HG03139 (cell line): ENCODE measurements around the gene ZFP82.

Experiments
- ATAC-seq: cut with Tn5 transposase; IDR thresholded peaks from one replicate; pipeline ENCODE4 v1.9.1; 2021; ENCODE audit not compliant: unreplicated experiment

The ZFP82 gene

DNA sequence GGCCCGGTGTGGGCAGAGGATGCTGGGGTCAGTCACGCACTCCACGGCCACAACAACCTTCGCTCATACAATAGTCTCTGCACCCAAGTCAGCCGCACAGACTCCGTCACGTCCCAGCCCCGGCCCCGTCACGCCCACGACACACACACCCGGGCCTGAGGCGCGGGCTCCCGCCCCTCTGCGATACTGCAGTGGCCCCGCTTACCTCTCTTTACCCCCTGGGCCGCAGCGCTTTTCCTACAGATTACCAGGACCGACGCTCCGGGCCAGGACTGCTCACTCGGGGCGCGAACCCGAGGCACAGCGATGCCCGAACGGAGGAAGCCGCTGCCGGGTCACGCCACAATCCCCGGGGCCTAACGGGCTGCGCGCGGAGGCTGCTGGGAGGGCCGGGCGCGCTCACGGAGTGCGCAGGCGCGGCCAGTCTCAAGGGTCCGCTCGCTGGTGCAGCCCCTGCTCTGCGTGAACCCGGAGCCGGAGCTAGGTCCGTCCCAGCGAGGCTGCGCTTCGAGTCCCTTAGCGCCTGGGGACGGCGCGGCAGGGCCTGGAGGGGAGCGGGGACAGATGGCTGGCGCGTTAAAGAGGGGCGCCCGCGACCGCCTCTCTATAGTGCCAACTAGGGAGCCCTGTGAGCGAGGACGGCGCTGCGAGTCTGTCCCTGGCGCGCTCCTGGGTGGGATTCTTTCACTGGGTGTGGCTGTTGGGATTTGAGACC is at the start of gene ZFP82:
Gene ZFP82 (minus strand): TSS at position 358 of the 715 bp plus-strand sequence. CDS start 8,855 bp downstream, outside the sequence.
- peak; percentile 74 for ATAC-seq

DNA sequence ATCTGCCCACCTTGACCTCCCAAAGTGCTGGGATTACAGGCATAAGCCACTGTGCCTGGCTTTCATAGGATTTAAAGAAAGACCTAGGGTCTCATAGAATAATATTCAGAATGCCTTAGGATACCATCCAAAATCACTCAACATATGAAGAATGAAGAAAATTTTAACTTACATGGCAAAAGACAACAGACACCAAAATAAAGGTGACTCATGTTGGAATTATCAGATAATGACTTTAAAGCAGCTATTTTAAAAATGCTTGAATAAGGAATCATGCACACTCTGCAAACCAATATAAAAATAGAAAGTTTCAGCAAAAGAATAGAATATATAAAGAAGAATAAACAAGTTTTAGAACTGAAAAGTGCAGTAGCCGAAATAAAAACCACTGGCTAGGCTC is 41.6 kb upstream of the ZFP82 start:
- no peak for ATAC-seq

DNA sequence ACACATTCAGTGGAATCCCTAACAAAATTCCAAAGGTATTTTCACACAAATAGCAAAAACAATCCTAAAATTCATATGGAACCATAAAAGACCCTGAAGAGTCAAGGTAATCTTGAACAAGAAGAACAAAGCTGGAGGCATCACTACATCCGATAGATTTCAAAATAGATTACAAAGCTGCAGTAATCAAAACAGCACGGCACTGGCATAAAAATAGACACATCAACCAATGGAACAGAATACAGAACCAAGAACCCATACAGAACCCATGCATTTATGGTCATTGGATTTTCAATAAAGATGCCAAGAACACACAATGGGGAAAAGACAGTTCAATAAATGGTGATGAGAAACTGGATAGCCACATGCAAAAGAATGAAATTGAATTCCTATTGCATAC is 38.4 kb upstream of the ZFP82 start:
- ATAC-seq = no peak

DNA sequence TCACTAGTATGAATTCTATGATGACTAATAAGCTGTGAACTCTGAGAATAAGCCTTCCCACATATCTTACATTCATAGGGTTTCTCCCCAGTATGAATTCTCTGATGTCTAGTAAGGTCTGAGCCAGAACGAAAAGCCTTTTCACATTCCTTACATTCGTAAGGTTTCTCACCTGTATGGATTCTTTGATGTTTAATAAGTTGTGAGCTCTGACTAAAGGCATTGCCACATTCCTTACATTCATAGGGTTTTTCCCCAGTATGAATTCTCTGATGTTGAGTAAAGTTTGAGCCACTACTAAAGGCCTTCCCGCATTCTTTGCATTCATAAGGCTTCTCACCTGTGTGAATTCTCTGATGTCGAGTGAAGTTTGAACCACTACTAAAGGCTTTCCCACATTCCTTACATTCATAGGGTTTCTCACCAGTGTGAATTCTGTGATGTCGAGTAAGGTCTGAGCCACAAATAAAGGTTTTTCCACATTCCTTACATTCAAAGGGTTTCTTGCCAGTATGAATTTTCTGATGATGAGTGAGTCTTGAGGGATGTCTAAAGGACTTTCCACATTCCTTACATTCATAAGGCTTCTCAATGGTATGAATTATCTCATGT is 30.7 kb upstream of the ZFP82 start:
- no peak for ATAC-seq

DNA sequence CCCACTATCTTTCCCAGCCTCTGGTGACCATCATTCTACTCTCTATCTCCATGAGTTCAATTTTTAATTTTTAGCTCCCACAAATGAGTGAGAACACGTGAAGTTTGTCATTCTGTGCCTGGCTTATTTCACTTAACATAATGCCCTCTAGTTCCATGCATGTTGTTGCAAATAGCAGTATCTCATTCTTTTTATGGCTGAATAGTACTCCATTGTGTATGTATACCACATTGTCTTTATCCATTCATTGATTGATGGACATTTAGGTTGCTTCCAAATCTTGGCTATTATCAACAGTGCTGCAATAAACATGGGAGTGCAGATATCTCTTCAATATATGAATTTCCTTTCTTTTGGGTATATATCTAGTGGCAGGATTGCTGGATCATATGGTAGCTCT is 22.9 kb upstream of the ZFP82 start:
- ATAC-seq = no peak

DNA sequence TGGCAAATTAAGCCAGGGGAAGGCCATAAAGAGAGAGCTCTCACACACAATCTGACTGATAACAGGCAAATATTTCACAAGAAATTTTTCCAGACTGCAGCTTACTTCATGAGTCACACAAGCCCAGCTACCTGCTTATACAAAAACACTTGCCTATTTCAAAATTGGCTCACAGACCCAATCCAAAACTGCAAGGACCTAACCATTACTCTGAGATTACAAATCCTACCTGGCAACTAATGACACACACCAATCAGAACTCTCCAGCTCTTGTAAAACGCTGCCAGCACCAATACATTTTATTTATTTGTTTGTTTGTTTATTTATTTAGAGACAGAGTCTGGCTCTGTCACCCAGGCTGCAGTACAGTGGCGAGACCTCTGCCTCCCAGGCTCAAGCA is 18.1 kb upstream of the ZFP82 start:
- ATAC-seq = no peak

DNA sequence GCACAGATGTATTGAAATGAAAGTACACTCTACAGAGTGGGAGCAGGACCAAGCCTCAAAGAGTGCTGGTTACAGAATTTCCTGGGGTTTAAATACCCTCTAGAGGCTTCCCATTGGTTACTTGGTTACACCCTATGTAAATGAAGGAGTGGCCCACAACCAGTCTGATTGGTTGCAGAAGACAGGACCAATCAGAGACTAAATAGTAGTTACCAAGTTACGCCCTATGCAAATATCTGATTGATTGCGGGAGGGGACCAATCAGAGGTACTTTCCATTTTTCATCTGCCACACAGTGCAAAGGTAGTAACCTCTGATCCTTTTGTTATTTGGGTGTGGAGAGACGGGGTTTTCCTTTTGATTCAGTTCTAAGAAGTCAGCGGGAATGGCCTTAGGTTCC is 5.5 kb upstream of the ZFP82 start:
- no peak for ATAC-seq

DNA sequence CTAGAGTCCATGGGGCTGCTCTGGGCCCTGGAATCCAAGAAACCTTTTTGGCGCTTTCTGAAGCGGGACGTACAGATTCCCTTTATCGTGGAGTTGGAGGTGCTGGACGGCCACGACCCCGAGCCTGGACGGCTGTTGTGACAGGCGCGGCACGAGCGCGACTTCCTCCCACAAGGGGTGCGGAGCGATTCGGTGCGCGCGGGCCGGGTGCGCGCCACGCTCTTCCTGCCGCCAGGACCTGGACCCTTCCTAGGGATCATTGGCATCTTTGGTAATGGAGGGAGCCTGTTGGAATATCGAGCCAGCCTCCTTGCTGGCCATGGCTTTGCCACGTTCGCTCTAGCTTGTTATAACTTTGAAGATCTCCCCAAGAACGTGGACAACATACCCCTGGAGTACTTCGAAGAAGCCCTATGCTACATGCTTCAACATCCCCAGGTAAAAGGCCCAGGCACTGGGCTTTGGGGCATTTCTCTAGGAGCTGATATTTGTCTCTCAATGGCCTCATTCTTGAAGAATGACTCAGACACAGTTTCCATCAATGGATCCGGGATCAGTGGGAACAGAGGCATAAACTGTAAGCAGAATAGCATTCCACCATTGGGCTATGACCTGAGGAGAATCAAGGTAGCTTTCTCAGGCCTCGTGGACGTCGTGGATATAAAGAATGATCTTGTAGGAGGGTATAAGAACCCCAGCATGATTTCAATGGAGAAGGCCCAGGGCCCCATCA is 3.5 kb upstream of the ZFP82 start:
- ATAC-seq = no peak

DNA sequence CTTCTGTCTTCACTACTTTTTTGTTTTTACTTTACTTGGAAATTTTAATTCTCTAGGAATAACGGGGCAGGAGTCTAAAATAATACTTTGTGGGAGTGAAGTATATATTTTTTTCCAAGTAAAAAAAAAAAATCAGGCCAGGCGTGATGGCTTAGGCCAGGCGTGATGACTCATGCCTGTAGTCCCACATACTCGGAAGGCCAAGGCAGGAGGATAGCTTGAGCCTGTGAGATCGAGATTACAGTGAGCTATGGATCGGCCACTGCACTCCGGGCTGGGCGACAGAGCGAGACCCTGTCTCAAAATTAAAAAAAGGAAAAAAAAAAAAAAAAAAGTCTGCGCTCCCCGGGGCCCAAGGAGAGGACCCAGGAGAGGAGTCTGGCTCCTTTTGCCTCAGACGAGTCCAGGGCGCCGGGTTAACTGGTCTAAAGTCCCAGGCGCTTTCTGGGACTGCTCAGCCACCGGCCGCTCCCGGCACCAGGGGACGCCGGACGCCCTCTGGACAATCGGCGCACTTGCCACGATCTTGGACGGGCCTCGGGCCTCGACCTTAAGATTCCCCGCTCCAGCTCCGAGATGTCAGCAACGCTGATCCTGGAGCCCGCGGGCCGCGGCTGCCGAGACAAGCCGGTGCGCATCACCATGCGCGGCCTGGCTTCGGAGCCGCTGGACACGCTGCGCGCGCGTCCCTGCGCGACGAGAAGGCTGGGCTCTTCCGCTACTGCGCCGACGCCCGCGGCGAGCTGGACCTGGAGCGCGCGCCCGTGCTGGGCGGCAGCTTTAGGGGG is 2.7 kb upstream of the ZFP82 start:
- no peak for ATAC-seq

DNA sequence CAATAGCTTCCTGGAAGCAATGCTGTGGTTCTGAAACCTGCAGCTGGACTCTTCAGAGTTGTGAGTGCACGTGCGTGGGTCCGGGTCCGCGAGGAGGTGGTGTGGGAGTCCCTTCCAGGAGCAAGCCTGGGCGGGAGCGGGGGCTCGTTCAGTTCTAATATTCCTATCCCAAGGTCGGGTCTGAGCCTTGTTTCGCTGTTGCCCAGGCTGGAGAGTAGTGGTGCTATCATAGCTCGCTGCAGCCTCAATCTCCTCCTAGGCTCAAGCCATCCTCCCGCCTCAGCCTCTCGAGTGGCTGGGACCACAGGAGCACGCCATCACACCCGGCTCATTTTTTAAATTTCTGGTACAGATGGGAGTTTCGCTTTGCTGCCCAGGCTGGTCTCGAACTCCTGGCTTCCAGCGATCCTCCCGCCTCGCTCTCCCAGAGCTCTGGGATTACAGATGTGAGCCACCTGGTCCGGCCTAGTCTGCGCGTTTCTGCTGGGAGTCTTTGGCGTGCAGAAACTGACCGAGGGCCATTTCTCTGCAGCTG is 625 bp downstream of the ZFP82 start:
- no peak for ATAC-seq

DNA sequence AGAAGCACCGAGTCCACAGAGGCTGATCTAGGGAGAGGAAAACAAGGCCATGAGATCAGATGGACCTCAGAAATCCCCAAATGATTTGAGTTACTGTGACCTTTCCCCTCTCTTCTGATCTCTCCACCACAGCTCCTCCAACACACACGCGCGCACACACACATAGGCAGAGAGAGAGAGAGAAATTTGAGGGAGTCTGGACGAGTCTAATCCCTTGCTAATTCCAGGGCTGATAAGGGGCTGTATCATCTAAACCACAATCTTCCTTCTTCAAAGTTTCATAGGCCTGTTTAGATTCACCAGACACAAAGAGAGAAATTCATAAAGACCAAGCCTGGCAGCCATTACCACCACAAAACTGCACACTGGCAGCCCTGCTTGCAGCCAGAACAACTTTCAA is 8.6 kb downstream of the ZFP82 start:
- no peak for ATAC-seq

DNA sequence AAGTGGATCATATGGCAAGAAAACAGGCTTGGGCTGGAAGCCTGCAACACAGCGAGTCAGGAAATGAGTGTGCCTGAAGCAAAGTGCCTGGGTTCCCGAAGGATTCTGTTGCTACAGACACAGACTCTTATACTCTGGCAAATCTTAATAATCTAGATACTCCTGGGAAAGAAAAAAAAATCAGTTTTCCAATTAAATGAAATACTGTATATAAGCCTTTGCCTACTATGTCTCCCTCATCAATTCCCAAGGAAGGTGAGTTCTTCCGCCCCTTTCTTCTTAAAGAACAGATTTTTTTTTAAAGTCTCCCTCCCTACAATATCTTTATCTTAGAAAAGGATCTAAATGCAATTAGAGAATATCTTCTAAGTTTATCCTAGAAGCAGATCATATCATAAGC is 10.3 kb downstream of the ZFP82 start:
- no peak for ATAC-seq

DNA sequence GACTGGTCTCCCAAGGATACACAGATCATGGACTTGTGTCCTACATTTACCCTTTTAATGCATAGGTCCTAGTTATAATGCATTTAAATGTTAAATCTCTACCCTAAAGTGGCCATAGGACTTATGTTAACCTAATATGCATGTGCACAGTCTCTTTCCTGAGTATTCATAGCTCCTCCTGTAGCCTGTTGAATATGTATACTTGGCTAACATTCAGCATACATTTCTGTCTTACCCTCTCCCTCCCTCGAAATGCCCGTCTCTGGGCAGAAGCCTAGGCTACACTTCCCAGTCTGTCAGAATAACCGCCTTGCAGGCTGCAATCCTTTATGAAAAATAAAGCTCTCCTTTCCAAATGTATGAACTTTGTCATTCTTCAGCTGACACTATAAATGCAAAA is 13.9 kb downstream of the ZFP82 start:
- no peak for ATAC-seq

DNA sequence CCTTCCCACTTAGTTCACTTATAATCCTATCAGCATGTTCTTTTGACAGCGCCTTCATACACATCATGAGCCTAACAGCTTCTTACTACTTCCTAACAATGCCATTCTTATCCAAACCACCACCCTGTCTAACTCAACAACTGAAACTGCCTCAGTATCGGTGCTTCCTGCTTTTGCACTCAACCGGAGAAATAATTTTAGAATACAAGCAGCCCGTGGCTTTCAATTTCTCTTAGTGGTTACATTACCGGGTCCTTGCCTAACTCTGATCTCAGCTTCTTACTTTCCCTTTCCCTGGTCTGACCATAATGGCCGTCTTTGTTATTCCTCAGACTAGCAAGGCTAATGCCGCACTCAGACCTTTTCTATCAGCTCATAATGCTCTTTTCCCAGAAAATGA is 17.0 kb downstream of the ZFP82 start:
- ATAC-seq = no peak

DNA sequence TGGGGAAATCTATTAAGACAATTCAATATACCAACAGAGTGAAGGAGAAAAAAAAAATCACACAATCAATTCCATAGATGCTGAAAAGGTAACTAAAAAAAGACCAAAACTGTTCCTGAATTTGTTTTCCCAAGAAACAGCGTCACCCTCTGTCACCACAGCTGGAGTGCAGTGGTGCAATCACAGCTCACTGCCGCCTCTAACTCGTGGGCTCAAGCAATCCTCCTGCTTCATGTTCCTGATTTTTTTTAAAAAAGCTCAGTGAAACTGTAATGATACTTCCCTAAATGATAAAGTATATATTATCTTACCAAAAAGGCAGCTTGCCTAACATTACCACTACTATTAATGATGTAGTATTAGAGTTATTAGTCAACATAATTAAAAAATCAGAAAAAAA is 19.9 kb downstream of the ZFP82 start:
- no peak for ATAC-seq

DNA sequence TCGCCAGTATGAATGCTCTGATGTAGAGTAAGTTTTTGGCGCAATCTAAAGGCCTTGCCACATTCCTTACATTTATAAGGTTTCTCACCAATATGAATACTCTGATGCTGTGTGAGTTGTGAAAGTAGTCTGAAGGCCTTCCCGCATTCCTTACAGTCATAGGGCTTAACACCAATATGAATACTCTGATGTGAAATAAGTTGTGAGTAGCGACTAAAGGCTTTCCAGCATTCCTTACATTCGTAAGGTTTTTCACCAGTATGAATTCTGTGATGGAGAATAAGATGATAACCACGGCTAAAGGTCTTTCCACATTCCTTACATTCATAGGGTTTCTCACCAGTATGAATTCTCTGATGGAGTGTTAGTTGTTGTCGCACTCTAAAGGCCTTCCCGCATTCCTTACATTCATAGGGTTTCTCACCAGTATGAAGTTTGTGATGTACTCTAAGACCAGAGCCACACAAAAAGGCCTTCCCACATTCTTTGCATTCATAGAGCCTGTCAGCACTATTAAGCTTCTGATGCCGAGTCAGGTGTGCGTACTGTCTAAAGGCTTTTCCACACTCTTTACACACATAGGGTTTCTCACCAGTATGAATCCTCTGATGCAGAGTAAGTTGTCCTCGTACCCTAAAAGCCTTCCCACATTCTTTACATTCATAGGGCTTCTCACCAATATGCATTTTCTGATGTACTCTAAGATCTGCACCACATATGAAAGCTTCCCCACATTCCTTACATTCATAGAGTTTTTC is 25.3 kb downstream of the ZFP82 start:
- ATAC-seq = no peak

DNA sequence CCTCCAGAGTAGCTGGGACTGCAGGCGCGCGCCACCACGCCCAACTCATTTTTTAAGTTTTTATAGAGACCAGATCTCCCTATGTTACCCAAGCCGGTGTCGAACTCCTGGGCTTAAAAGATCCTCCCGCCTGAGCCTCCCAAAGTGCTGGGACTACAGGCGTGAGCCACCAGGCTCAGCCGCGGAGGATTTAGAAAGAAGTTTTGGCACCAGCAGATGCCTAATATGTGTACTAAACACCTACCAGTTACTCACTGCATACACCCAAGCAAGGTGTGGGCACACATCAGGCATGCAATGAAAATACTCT is 39.0 kb downstream of the ZFP82 start:
- no peak for ATAC-seq

DNA sequence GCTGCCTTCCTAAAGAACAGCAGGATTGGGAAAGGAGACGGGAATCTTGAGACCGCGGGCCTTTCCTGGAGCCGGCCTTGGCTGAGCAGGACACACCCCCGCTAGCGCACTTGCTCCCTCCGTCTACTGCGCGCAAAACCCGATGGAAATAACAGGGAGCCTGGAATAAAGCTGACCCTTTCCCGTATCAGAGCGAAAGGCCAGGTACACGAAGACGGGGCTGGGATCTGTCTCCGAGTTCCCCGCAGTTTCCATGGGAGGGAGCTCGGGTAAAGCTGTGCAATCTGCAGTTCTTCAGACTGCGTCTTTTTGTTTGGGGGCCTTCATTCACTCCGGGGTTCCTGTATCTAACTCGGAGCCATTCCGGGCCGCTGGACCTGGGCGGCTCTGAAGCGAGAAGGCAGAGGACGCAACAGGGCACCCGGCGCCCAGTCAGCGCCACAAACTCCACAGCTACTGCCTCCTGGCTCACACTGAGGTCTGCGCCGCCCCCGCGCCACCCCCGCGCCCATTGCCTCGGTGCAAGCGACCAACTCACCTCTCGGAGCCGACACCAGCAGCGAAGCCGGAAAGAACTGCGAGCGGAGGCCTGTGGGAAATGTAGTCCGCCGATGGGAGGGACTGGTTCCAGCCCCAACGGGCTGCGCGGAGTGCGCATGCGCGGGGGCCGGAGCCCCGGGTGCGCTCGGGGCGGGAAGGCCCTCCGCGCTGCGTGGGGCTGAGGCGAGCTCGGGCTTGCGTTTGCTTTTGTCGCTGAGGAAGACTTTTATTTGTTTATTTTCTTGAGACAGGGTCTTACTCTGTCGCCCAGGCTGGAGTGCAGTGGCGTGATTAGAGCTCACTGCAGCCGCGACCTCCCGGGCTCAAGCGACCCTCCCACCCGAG is 39.6 kb downstream of the ZFP82 start, which contains the start of gene ZFP14:
Gene ZFP14 (minus strand): TSS at position 577 of the 885 bp plus-strand sequence. CDS start 11,309 bp downstream, outside the sequence.
- ATAC-seq = peak; percentile 98

DNA sequence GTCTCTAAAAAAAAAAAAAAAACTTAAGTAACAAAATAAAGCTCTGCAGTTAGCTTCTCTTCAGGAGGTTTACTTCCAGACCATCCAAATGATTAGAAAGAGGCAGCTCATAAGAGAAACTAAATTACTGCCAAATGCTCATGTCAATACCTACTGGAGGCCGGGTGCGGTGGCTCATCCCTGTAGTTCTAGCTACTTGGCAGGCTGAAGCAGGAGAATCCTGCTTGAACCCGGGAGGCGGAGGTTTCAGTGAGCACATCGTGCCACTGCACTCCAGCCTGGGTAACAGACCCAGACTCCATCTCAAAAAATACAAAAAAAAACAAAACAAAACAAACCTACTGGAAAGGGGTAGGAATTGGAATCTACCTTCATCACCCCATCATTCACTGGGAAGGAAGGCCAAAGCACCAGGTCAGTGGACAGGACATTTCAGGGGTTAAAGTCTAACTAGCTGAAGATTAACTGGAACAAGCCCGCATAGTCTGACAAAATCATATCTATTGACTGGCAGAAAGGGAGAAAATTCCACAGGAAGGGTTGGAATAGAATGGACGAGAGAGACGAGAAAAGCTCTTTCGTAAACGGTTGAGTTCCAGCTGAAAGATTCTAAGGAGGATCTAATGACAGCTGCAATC is 40.8 kb downstream of the ZFP82 start:
- ATAC-seq = no peak
